Stromal cell of bone marrow (primary cell): ENCODE measurements around the gene OR2L3.
"Not testable (repeated sequence)": the region's sequence is repeated elsewhere in the genome, so short reads cannot be mapped to it uniquely, and the experiment has no call there.

Experiments used
- DNase-seq: peaks from one replicate; pipeline ENCODE4 v3.0.0-alpha.2; 2012; ENCODE audit warnings: low read depth

Gene OR2L3

GRCh38 chr1:248046536-248046935, at the start of gene OR2L3:
Gene OR2L3, plus strand, starts transcription at chr1:248046836. Its CDS starts 13,846 bp downstream, at chr1:248060682.
- no peak for DNase-seq

GRCh38 chr1:247998811-247999210, 47.8 kb upstream of the OR2L3 start:
- no peak for DNase-seq

- DNase-seq: no peak
Observed at GRCh38 chr1:248000169-248000568, 46.5 kb upstream of the OR2L3 start.

- no peak for DNase-seq
Observed at GRCh38 chr1:248007778-248008177, 38.9 kb upstream of the OR2L3 start.

- no peak for DNase-seq
Observed at GRCh38 chr1:248009681-248010080, 37.0 kb upstream of the OR2L3 start.

- DNase-seq: no peak
Observed at GRCh38 chr1:248013229-248013710, 33.4 kb upstream of the OR2L3 start, which contains the start of gene OR2L5. Gene OR2L5, plus strand, starts transcription at chr1:248013660. Its CDS starts 8,288 bp downstream, at chr1:248021948.

- no peak for DNase-seq
Observed at GRCh38 chr1:248015803-248016202, 30.8 kb upstream of the OR2L3 start.

- DNase-seq: no peak
Observed at GRCh38 chr1:248029770-248030169, 16.9 kb upstream of the OR2L3 start, which contains the start of gene OR2L2. Gene OR2L2, plus strand, starts transcription at chr1:248030070. Its CDS starts 8,198 bp downstream, at chr1:248038268.

- no peak for DNase-seq
Observed at GRCh38 chr1:248045209-248045608, 1.4 kb upstream of the OR2L3 start.

GRCh38 chr1:248047008-248047407, 372 bp downstream of the OR2L3 start:
- no peak for DNase-seq

GRCh38 chr1:248054671-248055070, 8.0 kb downstream of the OR2L3 start:
- DNase-seq: no peak

- no peak for DNase-seq
Observed at GRCh38 chr1:248055261-248055660, 8.6 kb downstream of the OR2L3 start.

- no peak for DNase-seq
Observed at GRCh38 chr1:248065071-248065470, 18.4 kb downstream of the OR2L3 start.

- no peak for DNase-seq
Observed at GRCh38 chr1:248065604-248066003, 19.0 kb downstream of the OR2L3 start.

- not testable (repeated sequence) for DNase-seq
Observed at GRCh38 chr1:248083864-248084263, 37.2 kb downstream of the OR2L3 start.

- DNase-seq: no peak
Observed at GRCh38 chr1:248094884-248095283, 48.2 kb downstream of the OR2L3 start, which contains the start of gene OR2L13. Gene OR2L13, plus strand, starts transcription at chr1:248095184. Its CDS starts 4,192 bp downstream, at chr1:248099376.

- DNase-seq: no peak
Observed at GRCh38 chr1:248098529-248098928, 51.9 kb downstream of the OR2L3 start.

- DNase-seq: no peak
Observed at GRCh38 chr1:248102847-248103246, 56.2 kb downstream of the OR2L3 start.

GRCh38 chr1:248111157-248111556, 64.5 kb downstream of the OR2L3 start:
- DNase-seq: no peak
